H9 (cell line): ENCODE measurements around the gene IRF4. TPM values are rescaled to one million over a fixed set of nuclear protein-coding genes. Genes with fewer than 3 reads are reported as not detected.

Source experiments
- DNase-seq: peaks from one replicate; pipeline ENCODE4 v3.0.0-alpha.2; 2017
- H2AFZ ChIP-seq: one replicate; pipeline ENCODE4 v1.6.1; 2013; ENCODE audit warnings: mild to moderate bottlenecking, low read length, control low read depth, moderate library complexity
- H2AK5ac ChIP-seq: 2 replicates; pipeline ENCODE4 v1.6.1; 2013; ENCODE audit warnings: low read length, control low read depth, mixed read lengths; ENCODE audit not compliant: insufficient read length
- H2BK120ac ChIP-seq: one replicate; pipeline ENCODE4 v1.6.1; 2013; ENCODE audit warnings: low read depth, mild to moderate bottlenecking, low read length, control low read depth, inconsistent platforms; ENCODE audit not compliant: poor library complexity, severe bottlenecking
- H2BK12ac ChIP-seq: 2 replicates; pipeline ENCODE4 v1.6.1; 2013; ENCODE audit warnings: low read length, control low read depth, mixed read lengths, low read depth; ENCODE audit not compliant: insufficient read length
- H2BK15ac ChIP-seq: 2 replicates; pipeline ENCODE4 v1.6.1; 2013; ENCODE audit warnings: low read depth, low read length, control low read depth
- H2BK20ac ChIP-seq: one replicate; pipeline ENCODE4 v1.6.1; 2013; ENCODE audit warnings: low read depth, mild to moderate bottlenecking, low read length, control low read depth, inconsistent platforms; ENCODE audit not compliant: poor library complexity, severe bottlenecking
- H2BK5ac ChIP-seq: 2 replicates; pipeline ENCODE4 v1.6.1; 2013; ENCODE audit warnings: low read length, control low read depth, mixed read lengths; ENCODE audit not compliant: insufficient read length
- H3K14ac ChIP-seq: 2 replicates; pipeline ENCODE4 v1.6.1; 2013; ENCODE audit warnings: low read length, control low read depth; ENCODE audit not compliant: insufficient read depth
- H3K18ac ChIP-seq: 2 replicates; pipeline ENCODE4 v1.6.1; 2013; ENCODE audit warnings: low read depth, mild to moderate bottlenecking, mixed read lengths, low read length, control low read depth; ENCODE audit not compliant: insufficient read length
- H3K23ac ChIP-seq: 2 replicates; pipeline ENCODE4 v1.6.1; 2013; ENCODE audit warnings: low read length, control low read depth, mixed read lengths, low read depth; ENCODE audit not compliant: insufficient read length
- H3K23me2 ChIP-seq: 2 replicates; pipeline ENCODE4 v1.6.1; 2013; ENCODE audit warnings: low read depth, mild to moderate bottlenecking, mixed read lengths, low read length, control low read depth; ENCODE audit not compliant: insufficient read length, poor library complexity, severe bottlenecking
- H3K27ac ChIP-seq: 2 replicates; pipeline ENCODE4 v1.5.1; 2013; ENCODE audit warnings: low read length, control low read depth, mixed read lengths, low read depth; ENCODE audit not compliant: insufficient read length
- H3K27me3 ChIP-seq: 2 replicates; pipeline ENCODE4 v1.6.1; 2013; ENCODE audit warnings: low read length, control low read depth, inconsistent platforms; ENCODE audit not compliant: insufficient read depth
- H3K4ac ChIP-seq: 2 replicates; pipeline ENCODE4 v1.6.1; 2013; ENCODE audit warnings: low read depth, mild to moderate bottlenecking, control low read depth, inconsistent platforms, low read length, moderate library complexity
- H3K4me1 ChIP-seq: 2 replicates; pipeline ENCODE4 v1.6.1; 2013; ENCODE audit warnings: low read length, control low read depth, inconsistent platforms; ENCODE audit not compliant: insufficient read depth
- H3K4me2 ChIP-seq: 2 replicates; pipeline ENCODE4 v1.6.1; 2013; ENCODE audit warnings: low read length, control low read depth, mixed read lengths; ENCODE audit not compliant: insufficient read length, insufficient read depth
- H3K56ac ChIP-seq: 2 replicates; pipeline ENCODE4 v1.6.1; 2013; ENCODE audit warnings: low read depth, mild to moderate bottlenecking, mixed read lengths, low read length, control low read depth; ENCODE audit not compliant: insufficient read length
- H3K79me1 ChIP-seq: 2 replicates; pipeline ENCODE4 v1.6.1; 2013; ENCODE audit warnings: low read depth, mild to moderate bottlenecking, moderate library complexity, low read length, control low read depth, inconsistent platforms; ENCODE audit not compliant: insufficient read depth, poor library complexity, severe bottlenecking
- H3K79me2 ChIP-seq: 2 replicates; pipeline ENCODE4 v1.6.1; 2013; ENCODE audit warnings: low read length, control low read depth, inconsistent platforms; ENCODE audit not compliant: insufficient read depth
- H3K9ac ChIP-seq: 2 replicates; pipeline ENCODE4 v1.6.1; 2013; ENCODE audit warnings: low read length, control low read depth, mixed read lengths; ENCODE audit not compliant: insufficient read length; ENCODE audit errors: extremely low read depth
- H3K9me3 ChIP-seq: one replicate; pipeline ENCODE4 v1.6.1; 2013; ENCODE audit warnings: low read depth, low read length, inconsistent platforms; ENCODE audit not compliant: control insufficient read depth
- H3T11ph ChIP-seq: one replicate; pipeline ENCODE4 v1.6.1; 2013; ENCODE audit warnings: mild to moderate bottlenecking, low read length, control low read depth, inconsistent platforms
- H4K20me1 ChIP-seq: one replicate; pipeline ENCODE4 v1.6.1; 2013; ENCODE audit not compliant: control insufficient read depth, insufficient read length, insufficient read depth
- H4K5ac ChIP-seq: 2 replicates; pipeline ENCODE4 v1.6.1; 2013; ENCODE audit warnings: low read depth, mild to moderate bottlenecking, mixed read lengths, low read length, control low read depth; ENCODE audit not compliant: insufficient read length
- H4K8ac ChIP-seq: replicated peaks from 2 replicates; pipeline ENCODE4 v1.6.1; 2013; ENCODE audit warnings: low read length, control low read depth, mixed read lengths, low read depth; ENCODE audit not compliant: insufficient read length
- H4K91ac ChIP-seq: 2 replicates; pipeline ENCODE4 v1.6.1; 2013; ENCODE audit warnings: low read depth, mild to moderate bottlenecking, moderate library complexity, mixed read lengths, low read length, control low read depth; ENCODE audit not compliant: insufficient read length
- H3K27ac Mint-ChIP-seq, 3 experiments: 2 replicates in 2 of 3; 3 replicates in 1 of 3; pipeline ENCODE4 v1.8.0; 2020 to 2021; ENCODE audit warnings: mixed read lengths in 3 of 3, mild to moderate bottlenecking in 1 of 3, moderate library complexity in 1 of 3
- H3K27me3 Mint-ChIP-seq: 2 replicates; pipeline ENCODE4 v1.8.0; 2021; ENCODE audit warnings: low read depth, mild to moderate bottlenecking, moderate library complexity, mixed read lengths
- H3K36me3 Mint-ChIP-seq, 3 experiments: 2 replicates in 2 of 3; 3 replicates in 1 of 3; pipeline ENCODE4 v1.8.0; 2020 to 2021; ENCODE audit warnings: low read depth in 3 of 3, mixed read lengths in 3 of 3; ENCODE audit not compliant: insufficient read depth in 1 of 3
- H3K4me1 Mint-ChIP-seq, 2 experiments: 2 replicates each; pipeline ENCODE4 v1.8.0; 2020; ENCODE audit warnings: mixed read lengths in 2 of 2
- H3K4me3 Mint-ChIP-seq, 2 experiments: 2 replicates in 1 of 2; 3 replicates in 1 of 2; pipeline ENCODE4 v1.8.0; 2020 to 2021; ENCODE audit warnings: mild to moderate bottlenecking in 2 of 2, mixed read lengths in 2 of 2, moderate library complexity in 1 of 2
- H3K9me3 Mint-ChIP-seq, 2 experiments: 2 replicates in 1 of 2; 3 replicates in 1 of 2; pipeline ENCODE4 v1.8.0; 2020; ENCODE audit warnings: mild to moderate bottlenecking in 2 of 2, mixed read lengths in 2 of 2, moderate library complexity in 1 of 2
- WGBS: extraction: QIAGEN DNeasy Blood & Tissue Kit; methylation state at CpG from one replicate; pipeline ENCODE4 v1.1.7; 2013; ENCODE audit warnings: missing lambda C conversion rate, low lambda C conversion rate, mixed read lengths; ENCODE audit not compliant: insufficient read length; ENCODE audit errors: extremely low coverage; 5-methylcytosine and 5-hydroxymethylcytosine counted together
- total RNA-seq: library from RNA; stranded (reverse); gene quantifications from 2 replicates; pipeline ENCODE4 v1.2.1, GENCODE V29; 2021
- TF ChIP-seq, protein P1 (sequence below): fragments of 200-600 bp; sonication (generic); conservative IDR thresholded peaks from 3 replicates; pipeline ENCODE4 v1.8.0; 2021; ENCODE audit warnings: antibody characterized with exemption, mild to moderate bottlenecking

The IRF4 gene
- total RNA-seq, 1 experiment from 2014 or later: 0.31 TPM

DNA sequence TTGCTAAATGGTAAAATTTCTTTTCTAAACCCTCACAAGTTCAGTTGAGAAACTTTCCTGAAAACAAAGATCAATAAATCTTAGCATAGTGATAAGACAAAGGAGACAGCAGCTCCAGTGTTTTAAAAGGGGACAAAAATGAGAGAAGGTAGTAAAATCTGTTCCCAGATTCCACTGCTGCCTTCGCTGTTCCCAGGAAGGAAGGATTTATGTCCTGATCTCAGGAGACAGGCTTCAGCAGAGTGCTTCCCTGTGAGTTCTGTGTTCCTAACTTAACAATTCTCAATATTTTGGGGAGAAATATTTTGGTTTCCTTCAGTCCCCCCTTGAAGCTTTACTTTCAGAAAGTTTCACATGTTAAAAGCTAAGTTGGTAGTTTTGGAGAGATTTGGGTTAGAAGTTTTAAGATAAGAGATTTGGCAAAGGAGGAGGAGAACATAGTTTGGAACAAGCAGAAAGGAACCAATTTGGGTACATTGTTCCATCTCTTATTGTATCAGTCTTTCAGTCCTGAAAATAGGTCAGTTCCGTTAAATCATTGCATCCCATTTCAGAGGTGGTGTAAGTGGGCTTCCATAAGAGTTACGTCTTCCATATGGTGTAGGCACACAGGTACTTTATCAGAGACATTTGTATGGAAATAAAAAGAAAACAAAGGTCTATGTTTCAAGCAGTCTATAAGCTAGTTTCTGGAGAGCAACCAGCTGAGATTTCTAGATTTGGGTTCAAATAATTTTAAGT, 20.8 kb downstream of the IRF4 start:
- Histone ChIP-seq H3K79me1 (no peaks in the 10 kb centered on the region), H2BK12ac (no peak overlapping the region), H4K91ac (no peak overlapping the region), H2BK120ac (no peak overlapping the region), H4K8ac (no peak overlapping the region), H3K27me3 (no peaks in the 10 kb centered on the region), H3K27ac (no peak overlapping the region), H3K56ac (no peak overlapping the region), H4K5ac (no peak overlapping the region), H2BK15ac (no peak overlapping the region), H2AFZ (no peak overlapping the region), H3K23me2 (no peaks in the 10 kb centered on the region), H3K9ac (no peak overlapping the region), H3K18ac (no peak overlapping the region), H2BK20ac (no peak overlapping the region), H2BK5ac (no peak overlapping the region), H3K23ac (no peak overlapping the region), H2AK5ac (no peak overlapping the region), H3K4ac (no peak overlapping the region), H3K14ac (no peak overlapping the region), H3T11ph (no peak overlapping the region), H4K20me1 (no peaks in the 10 kb centered on the region), H3K9me3 (no peaks in the 10 kb centered on the region), H3K4me2 (no peak overlapping the region), H3K79me2 (no peaks in the 10 kb centered on the region), H3K4me1 (no peaks in the 10 kb centered on the region; the same call in 1 of the 2 replicates)
- Mint-ChIP-seq H3K27ac (no peak overlapping the region), H3K9me3 (peaks cover 0 to 4% of the 10 kb centered on the region in 2 experiments; a peak in 1 of 5 replicates), H3K4me3 (no peak overlapping the region), H3K4me1 (peaks cover 15 to 21% of the 10 kb centered on the region in 2 experiments), H3K36me3 (no peaks in the 10 kb centered on the region), H3K27me3 (peaks cover 3% of the 10 kb centered on the region)
- WGBS: no CpG with 5 or more reads among the region's 3 CpGs
- no peak for DNase-seq
- TF ChIP-seq, protein P1, sequence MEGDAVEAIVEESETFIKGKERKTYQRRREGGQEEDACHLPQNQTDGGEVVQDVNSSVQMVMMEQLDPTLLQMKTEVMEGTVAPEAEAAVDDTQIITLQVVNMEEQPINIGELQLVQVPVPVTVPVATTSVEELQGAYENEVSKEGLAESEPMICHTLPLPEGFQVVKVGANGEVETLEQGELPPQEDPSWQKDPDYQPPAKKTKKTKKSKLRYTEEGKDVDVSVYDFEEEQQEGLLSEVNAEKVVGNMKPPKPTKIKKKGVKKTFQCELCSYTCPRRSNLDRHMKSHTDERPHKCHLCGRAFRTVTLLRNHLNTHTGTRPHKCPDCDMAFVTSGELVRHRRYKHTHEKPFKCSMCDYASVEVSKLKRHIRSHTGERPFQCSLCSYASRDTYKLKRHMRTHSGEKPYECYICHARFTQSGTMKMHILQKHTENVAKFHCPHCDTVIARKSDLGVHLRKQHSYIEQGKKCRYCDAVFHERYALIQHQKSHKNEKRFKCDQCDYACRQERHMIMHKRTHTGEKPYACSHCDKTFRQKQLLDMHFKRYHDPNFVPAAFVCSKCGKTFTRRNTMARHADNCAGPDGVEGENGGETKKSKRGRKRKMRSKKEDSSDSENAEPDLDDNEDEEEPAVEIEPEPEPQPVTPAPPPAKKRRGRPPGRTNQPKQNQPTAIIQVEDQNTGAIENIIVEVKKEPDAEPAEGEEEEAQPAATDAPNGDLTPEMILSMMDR: no peak
